Testis (tissue), 2 donors: ENCODE measurements around the gene EEF1A2.

ENCODE experiments used
- POLR2A ChIP-seq: fragments of 450-650 bp; IDR thresholded peaks from one replicate; pipeline ENCODE4 v1.6.1; 2017; ENCODE audit warnings: antibody characterized with exemption, mild to moderate bottlenecking, moderate library complexity
- TF ChIP-seq, protein P1 (sequence below), 3 experiments: fragments of 450-650 bp in 2 of 3; fragments of 200-600 bp in 1 of 3; sonication (generic) in 1 of 3; IDR thresholded peaks; one replicate each; pipeline ENCODE4 v1.5.1; 2016 to 2019; ENCODE audit warnings: antibody characterized with exemption in 3 of 3, mild to moderate bottlenecking in 2 of 3, moderate library complexity in 1 of 3

DNA sequence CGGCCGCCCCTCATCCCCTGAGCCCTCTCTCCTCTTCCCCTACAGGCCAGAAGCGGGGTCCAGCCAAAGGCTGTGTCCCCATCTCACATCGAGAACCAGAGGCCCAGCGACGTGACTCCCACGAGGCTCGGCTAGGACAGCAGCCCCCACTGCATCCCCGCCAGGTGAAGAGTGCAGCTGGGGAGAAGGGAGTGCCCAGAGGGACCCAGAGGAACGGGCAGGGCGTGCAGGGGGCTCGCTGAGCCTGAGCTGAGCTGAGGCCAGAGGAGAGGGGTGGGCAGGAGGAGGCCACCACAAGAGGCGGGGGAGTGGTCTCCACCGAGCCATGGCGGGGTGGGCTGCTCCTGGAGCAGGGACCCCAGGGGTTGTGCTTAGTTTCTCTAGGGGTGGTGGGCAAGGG lies 59.0 kb downstream of the EEF1A2 start:
- TF ChIP-seq, protein P1, sequence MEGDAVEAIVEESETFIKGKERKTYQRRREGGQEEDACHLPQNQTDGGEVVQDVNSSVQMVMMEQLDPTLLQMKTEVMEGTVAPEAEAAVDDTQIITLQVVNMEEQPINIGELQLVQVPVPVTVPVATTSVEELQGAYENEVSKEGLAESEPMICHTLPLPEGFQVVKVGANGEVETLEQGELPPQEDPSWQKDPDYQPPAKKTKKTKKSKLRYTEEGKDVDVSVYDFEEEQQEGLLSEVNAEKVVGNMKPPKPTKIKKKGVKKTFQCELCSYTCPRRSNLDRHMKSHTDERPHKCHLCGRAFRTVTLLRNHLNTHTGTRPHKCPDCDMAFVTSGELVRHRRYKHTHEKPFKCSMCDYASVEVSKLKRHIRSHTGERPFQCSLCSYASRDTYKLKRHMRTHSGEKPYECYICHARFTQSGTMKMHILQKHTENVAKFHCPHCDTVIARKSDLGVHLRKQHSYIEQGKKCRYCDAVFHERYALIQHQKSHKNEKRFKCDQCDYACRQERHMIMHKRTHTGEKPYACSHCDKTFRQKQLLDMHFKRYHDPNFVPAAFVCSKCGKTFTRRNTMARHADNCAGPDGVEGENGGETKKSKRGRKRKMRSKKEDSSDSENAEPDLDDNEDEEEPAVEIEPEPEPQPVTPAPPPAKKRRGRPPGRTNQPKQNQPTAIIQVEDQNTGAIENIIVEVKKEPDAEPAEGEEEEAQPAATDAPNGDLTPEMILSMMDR (IDR thresholded peaks at IDR 0.05), result no peak
- no peak for TF ChIP-seq POLR2A
